OCI-LY7 (cell line): ENCODE results near the gene ZNF500. TPM values are rescaled to one million over a fixed set of nuclear protein-coding genes. Genes with fewer than 3 reads are reported as not detected.

Experiments used
- BruUV-seq: library from RNA; stranded (reverse); fragments of 400-500 nt; replicated peaks from 2 replicates; lab custom pipeline; 2021; lab: Mats Ljungman, UMichigan
- CTCF ChIA-PET: fragments of 300-600 bp; sonication (Branson Sonifier 250); formaldehyde crosslinking; loops from one replicate; lab custom pipeline; 2022; ENCODE audit warnings: antibody characterized with exemption; ENCODE audit not compliant: unreplicated experiment; lab: Charles Lee
- POLR2A ChIA-PET: fragments of 300-600 bp; sonication (Branson Sonifier 250); formaldehyde crosslinking; loops from one replicate; lab custom pipeline; 2022; ENCODE audit warnings: antibody characterized with exemption; lab: Charles Lee
- DNase-seq: peaks from one replicate; pipeline ENCODE4 v3.0.0-alpha.2; 2015; ENCODE audit warnings: low spot score
- H2AFZ ChIP-seq: fragments of 200-600 bp; sonication (generic), shearing (Covaris generic); 2 replicates; pipeline ENCODE4 v1.6.1; 2014; ENCODE audit warnings: mild to moderate bottlenecking, antibody characterized with exemption, low read length, moderate library complexity
- H3K27ac ChIP-seq: fragments of 200-600 bp; sonication (generic); 2 replicates; pipeline ENCODE4 v1.5.1; 2014; ENCODE audit warnings: mixed run types, low read depth, mild to moderate bottlenecking, moderate library complexity, low read length, inconsistent platforms; ENCODE audit not compliant: poor library complexity, severe bottlenecking
- H3K36me3 ChIP-seq: fragments of 200-600 bp; sonication (generic); 2 replicates; pipeline ENCODE4 v1.6.1; 2014; ENCODE audit warnings: mild to moderate bottlenecking, antibody characterized with exemption, low read length, moderate library complexity, mixed read lengths; ENCODE audit not compliant: insufficient read depth
- H3K4me1 ChIP-seq: fragments of 200-600 bp; sonication (generic); 2 replicates; pipeline ENCODE4 v1.5.1; 2014; ENCODE audit warnings: mild to moderate bottlenecking, low read length; ENCODE audit not compliant: insufficient read depth, poor library complexity, severe bottlenecking
- H3K4me2 ChIP-seq: fragments of 200-600 bp; sonication (generic); 2 replicates; pipeline ENCODE4 v1.6.1; 2014; ENCODE audit warnings: mild to moderate bottlenecking, low read length
- H3K4me3 ChIP-seq: fragments of 200-600 bp; sonication (generic); 2 replicates; pipeline ENCODE4 v1.5.1; 2014; ENCODE audit warnings: mild to moderate bottlenecking, low read depth, low read length; ENCODE audit not compliant: poor library complexity, severe bottlenecking
- H3K79me2 ChIP-seq: fragments of 200-600 bp; sonication (generic); 2 replicates; pipeline ENCODE4 v1.6.1; 2016; ENCODE audit warnings: low read depth, mild to moderate bottlenecking, low read length, moderate library complexity, mixed read lengths; ENCODE audit not compliant: insufficient read depth
- H3K9me2 ChIP-seq: fragments of 200-600 bp; sonication (generic); 2 replicates; pipeline ENCODE4 v1.6.1; 2016; ENCODE audit warnings: mild to moderate bottlenecking, low read length, mixed read lengths; ENCODE audit not compliant: insufficient read depth
- H3K9me3 ChIP-seq: fragments of 200-600 bp; sonication (generic); 2 replicates; pipeline ENCODE4 v1.6.1; 2014; ENCODE audit warnings: mild to moderate bottlenecking, mixed run types, low read length, mixed read lengths
- H4K20me1 ChIP-seq: fragments of 200-600 bp; sonication (generic); 2 replicates; pipeline ENCODE4 v1.6.1; 2014; ENCODE audit warnings: mild to moderate bottlenecking, antibody characterized with exemption, low read length, moderate library complexity, mixed read lengths; ENCODE audit not compliant: insufficient read depth
- EZH2phosphoT487 ChIP-seq: fragments of 200-600 bp; sonication (generic); IDR thresholded peaks from 2 replicates; pipeline ENCODE4 v1.6.1; 2018; ENCODE audit warnings: low read depth, borderline replicate concordance, mild to moderate bottlenecking, mixed run types, antibody characterized with exemption, low read length, moderate library complexity, mixed read lengths
- intact Hi-C: fragments of 100-400 bp; cut with micrococcal nuclease; formaldehyde crosslinking; loops from one replicate; pipeline ENCODE4 v1.10.0; 2022; ENCODE audit not compliant: unreplicated experiment
- total RNA-seq, 2 experiments: library from RNA; depleted of rRNA in 1 of 2; stranded (reverse); fragments of >200 nt in 1 of 2; shearing (Covaris generic) in 1 of 2; gene quantifications; 2 replicates each; pipeline ENCODE4 v1.2.3, GENCODE V29; 2014 to 2022
- TF ChIP-seq, protein P1 (sequence below): fragments of 200-600 bp; sonication (generic); conservative IDR thresholded peaks from 2 replicates; pipeline ENCODE4 v1.5.1; 2014; ENCODE audit warnings: mild to moderate bottlenecking, antibody characterized with exemption, low read length, moderate library complexity, mixed read lengths

Gene ZNF500
- total RNA-seq, 2 experiments from 2014 or later: 16.1 to 23.9 TPM

DNA sequence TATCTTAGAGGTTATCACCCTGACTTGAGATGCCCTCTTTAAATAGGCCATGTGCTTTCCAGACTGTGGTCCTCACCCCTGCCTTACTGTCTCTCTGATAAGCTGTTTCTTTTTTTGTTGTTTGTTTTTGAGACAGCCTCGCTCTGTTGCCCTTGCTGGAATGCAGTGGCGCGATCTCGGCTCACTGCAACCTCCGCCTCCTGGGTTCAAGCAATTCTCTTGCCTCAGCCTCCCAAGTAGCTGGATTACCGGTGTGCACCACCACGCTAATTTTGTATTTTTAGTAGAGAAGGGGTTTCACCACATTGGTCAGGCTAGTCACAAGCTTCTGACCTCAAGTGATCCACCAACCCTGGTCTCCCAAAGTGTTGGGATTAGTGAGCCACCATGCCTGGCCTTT is 21.9 kb upstream of the ZNF500 start:
- Histone ChIP-seq H3K36me3 (no peaks in the 10 kb centered on the region), H3K4me2 (no peak overlapping the region), H3K4me3 (no peak overlapping the region), H4K20me1 (no peaks in the 10 kb centered on the region), H3K4me1 (no peaks in the 10 kb centered on the region), H3K27ac (no peak overlapping the region), H3K9me3 (no peaks in the 10 kb centered on the region), H3K79me2 (no peaks in the 10 kb centered on the region), H3K9me2 (no peaks in the 10 kb centered on the region), H2AFZ (no peak overlapping the region)
- BruUV-seq: no TSS peak
- ChIA-PET POLR2A (no interaction called here), CTCF (no interaction called here)
- DNase-seq: no peak
- TF ChIP-seq EZH2phosphoT487: no peak
- TF ChIP-seq, protein P1, sequence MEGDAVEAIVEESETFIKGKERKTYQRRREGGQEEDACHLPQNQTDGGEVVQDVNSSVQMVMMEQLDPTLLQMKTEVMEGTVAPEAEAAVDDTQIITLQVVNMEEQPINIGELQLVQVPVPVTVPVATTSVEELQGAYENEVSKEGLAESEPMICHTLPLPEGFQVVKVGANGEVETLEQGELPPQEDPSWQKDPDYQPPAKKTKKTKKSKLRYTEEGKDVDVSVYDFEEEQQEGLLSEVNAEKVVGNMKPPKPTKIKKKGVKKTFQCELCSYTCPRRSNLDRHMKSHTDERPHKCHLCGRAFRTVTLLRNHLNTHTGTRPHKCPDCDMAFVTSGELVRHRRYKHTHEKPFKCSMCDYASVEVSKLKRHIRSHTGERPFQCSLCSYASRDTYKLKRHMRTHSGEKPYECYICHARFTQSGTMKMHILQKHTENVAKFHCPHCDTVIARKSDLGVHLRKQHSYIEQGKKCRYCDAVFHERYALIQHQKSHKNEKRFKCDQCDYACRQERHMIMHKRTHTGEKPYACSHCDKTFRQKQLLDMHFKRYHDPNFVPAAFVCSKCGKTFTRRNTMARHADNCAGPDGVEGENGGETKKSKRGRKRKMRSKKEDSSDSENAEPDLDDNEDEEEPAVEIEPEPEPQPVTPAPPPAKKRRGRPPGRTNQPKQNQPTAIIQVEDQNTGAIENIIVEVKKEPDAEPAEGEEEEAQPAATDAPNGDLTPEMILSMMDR: no peak
- intact Hi-C loops: no loop called here

DNA sequence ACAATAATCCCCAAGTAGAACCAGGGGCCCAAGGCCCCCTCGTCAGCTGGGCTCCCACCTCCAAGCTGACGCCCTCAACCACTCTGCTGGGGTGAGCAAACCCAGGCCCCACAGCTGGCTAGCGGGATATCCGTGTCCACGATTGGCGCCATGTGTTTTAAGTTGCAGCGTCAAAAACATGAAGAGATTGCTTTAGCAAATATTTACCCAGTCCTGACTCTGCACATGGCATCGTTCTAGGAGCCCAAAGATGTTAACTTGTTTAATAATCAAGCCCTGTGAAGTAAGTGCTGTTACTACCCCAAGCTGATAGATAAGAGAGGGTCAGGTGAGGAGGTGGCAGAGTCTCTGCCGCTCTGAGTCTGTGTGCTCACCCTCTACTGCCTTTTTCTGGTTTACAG is 21.5 kb upstream of the ZNF500 start:
- Histone ChIP-seq H3K4me3 (no peak overlapping the region), H3K4me1 (no peaks in the 10 kb centered on the region), H3K9me3 (no peaks in the 10 kb centered on the region), H3K4me2 (no peak overlapping the region), H3K9me2 (no peaks in the 10 kb centered on the region), H2AFZ (no peak overlapping the region), H3K79me2 (no peaks in the 10 kb centered on the region), H4K20me1 (no peaks in the 10 kb centered on the region), H3K36me3 (no peaks in the 10 kb centered on the region), H3K27ac (no peak overlapping the region)
- CTCF ChIA-PET: interaction anchor here (0.6 kb wide), 1 partner anchor 53 kb away, joined by 3 read pairs; no protein-coding TSS in a partner anchor
- no peak for DNase-seq
- no peak for TF ChIP-seq EZH2phosphoT487
- BruUV-seq: no TSS peak
- intact Hi-C loops: no loop called here
- POLR2A ChIA-PET: no interaction called here

DNA sequence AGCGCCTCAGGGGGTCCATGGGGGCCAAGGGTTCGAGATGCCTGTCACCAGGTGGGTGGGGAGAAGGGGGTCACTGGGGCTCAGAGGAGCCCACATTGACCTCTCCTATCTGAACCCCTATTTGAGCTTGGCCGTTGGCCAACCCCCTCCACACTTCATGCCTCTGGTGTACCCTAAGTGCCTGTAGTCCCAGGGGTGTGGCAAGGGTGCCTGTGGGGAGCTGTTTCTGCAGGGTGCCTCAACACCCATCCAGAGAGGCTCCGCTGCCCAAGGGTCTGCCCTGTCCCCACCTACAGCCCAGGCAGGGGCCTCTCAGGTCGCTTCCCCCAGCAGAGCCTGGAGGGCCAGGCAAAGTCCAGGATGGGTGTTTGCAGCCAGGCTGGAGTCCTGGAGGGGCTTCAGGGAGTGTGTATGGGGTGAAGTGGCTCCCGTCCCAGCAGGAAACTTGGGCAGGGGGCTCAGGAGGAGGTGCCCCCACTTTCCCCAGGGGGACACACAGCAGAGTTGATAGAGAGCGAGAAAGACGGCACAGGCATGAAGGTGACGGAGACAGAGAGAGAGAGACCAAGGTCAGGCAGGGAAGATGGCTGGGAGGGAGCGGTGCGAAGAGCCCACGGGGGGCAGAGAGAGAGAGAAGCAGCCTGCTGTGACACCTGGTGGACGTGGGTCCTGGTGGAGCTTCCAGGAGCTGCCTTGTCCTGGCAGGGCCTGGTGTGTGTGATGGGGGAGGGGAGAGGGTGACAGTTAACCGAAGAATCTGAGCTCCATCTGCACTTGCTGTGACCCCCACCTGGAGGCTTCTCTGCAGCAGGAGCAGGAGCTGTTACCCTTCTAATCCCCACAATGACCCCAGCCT is 20.9 kb upstream of the ZNF500 start, which contains the start of gene SEPTIN12:
SEPTIN12 (minus strand) TSS at position 719 of the 856 bp plus-strand sequence; CDS start at position 19, 700 bp downstream.
- TF ChIP-seq, protein P1: no peak
- TF ChIP-seq EZH2phosphoT487: no peak
- Histone ChIP-seq H3K4me2 (no peak within 1 kb of the TSS), H3K79me2 (no peaks in the 10 kb centered on the region), H3K4me3 (no peak within 1 kb of the TSS), H3K9me2 (no peaks in the 10 kb centered on the region), H3K36me3 (no peaks in the 10 kb centered on the region), H3K9me3 (no peaks in the 10 kb centered on the region), H4K20me1 (no peaks in the 10 kb centered on the region), H3K4me1 (no peaks in the 10 kb centered on the region), H2AFZ (no peak within 1 kb of the TSS), H3K27ac (no peak within 1 kb of the TSS)
- intact Hi-C loops: no loop called here
- no TSS peak for BruUV-seq
- no peak for DNase-seq
- ChIA-PET CTCF (interaction anchor here (0.6 kb wide), 1 partner anchor 53 kb away, joined by 3 read pairs; no protein-coding TSS in a partner anchor), POLR2A (interaction anchor here (1.4 kb wide), 1 partner anchor 53 kb away, joined by 3 read pairs; the partner anchor contains the start of genes ANKS3 and DNAAF8)
